Central memory CD8-positive, alpha-beta T cell (primary cell): ENCODE data around the gene CEACAM5.

Experiments used
- ATAC-seq: fragments of 150-1000 bp; cut with Tn5 transposase; replicated peaks from 2 replicates; pipeline ENCODE4 v1.10.0; 2022; ENCODE audit warnings: mild to moderate bottlenecking, moderate FRiP score, moderate number of reproducible peaks; ENCODE audit not compliant: poor library complexity, severe bottlenecking; ENCODE audit errors: extremely low read depth
- DNase-seq, 2 donors: peaks; one replicate each; pipeline ENCODE4 v3.0.0; 2021; ENCODE audit warnings: low spot score in 2 of 2
- H3K27ac Mint-ChIP-seq: one replicate; pipeline ENCODE4 v1.8.0; 2022; ENCODE audit warnings: low read depth, mild to moderate bottlenecking, moderate library complexity, mixed read lengths
- H3K27me3 Mint-ChIP-seq: one replicate; pipeline ENCODE4 v1.8.0; 2022; ENCODE audit warnings: mixed read lengths
- H3K36me3 Mint-ChIP-seq: one replicate; pipeline ENCODE4 v1.8.0; 2022; ENCODE audit warnings: mild to moderate bottlenecking, moderate library complexity, mixed read lengths; ENCODE audit not compliant: insufficient read depth
- H3K4me1 Mint-ChIP-seq: one replicate; pipeline ENCODE4 v1.8.0; 2022; ENCODE audit warnings: mixed read lengths
- H3K4me3 Mint-ChIP-seq: one replicate; pipeline ENCODE4 v1.8.0; 2022; ENCODE audit warnings: mild to moderate bottlenecking, moderate library complexity, mixed read lengths
- H3K9me3 Mint-ChIP-seq: one replicate; pipeline ENCODE4 v1.8.0; 2022; ENCODE audit warnings: mixed read lengths

The CEACAM5 gene

GRCh38 chr19:41694831-41695635, 13.4 kb upstream of the CEACAM5 start:
- Mint-ChIP-seq H3K27ac (no peak overlapping the region), H3K27me3 (peaks cover 95% of the 10 kb centered on the region), H3K9me3 (no peaks in the 10 kb centered on the region), H3K4me1 (peaks cover 5% of the 10 kb centered on the region), H3K4me3 (no peak overlapping the region), H3K36me3 (peaks cover 2% of the 10 kb centered on the region)
- ATAC-seq (no peak), DNase-seq (no peak)

- peaks cover 98% of the 10 kb centered on the region for H3K27me3 Mint-ChIP-seq
- H3K4me1 Mint-ChIP-seq, result peaks cover 5% of the 10 kb centered on the region
- ATAC-seq, result no peak
- no peak overlapping the region for H3K4me3 Mint-ChIP-seq
- H3K27ac Mint-ChIP-seq, result no peak overlapping the region
- DNase-seq, result no peak
- peaks cover 2% of the 10 kb centered on the region for H3K36me3 Mint-ChIP-seq
- H3K9me3 Mint-ChIP-seq, result no peaks in the 10 kb centered on the region
Measured at GRCh38 chr19:41695745-41696144, 12.7 kb upstream of the CEACAM5 start.

GRCh38 chr19:41696402-41697197, 11.8 kb upstream of the CEACAM5 start:
- Mint-ChIP-seq H3K4me1 (no peaks in the 10 kb centered on the region), H3K27me3 (peaks cover 98% of the 10 kb centered on the region), H3K4me3 (no peak overlapping the region), H3K36me3 (peaks cover 2% of the 10 kb centered on the region), H3K9me3 (no peaks in the 10 kb centered on the region), H3K27ac (no peak overlapping the region)
- DNase-seq (no peak), ATAC-seq (no peak)

- Mint-ChIP-seq H3K4me3 (no peak overlapping the region), H3K36me3 (peaks cover 2% of the 10 kb centered on the region), H3K4me1 (no peaks in the 10 kb centered on the region), H3K9me3 (no peaks in the 10 kb centered on the region), H3K27me3 (peaks cover 96% of the 10 kb centered on the region), H3K27ac (no peak overlapping the region)
- DNase-seq (no peak), ATAC-seq (no peak)
Measured at GRCh38 chr19:41697198-41697855, 11.1 kb upstream of the CEACAM5 start.

- no peak for ATAC-seq
- no peak overlapping the region for H3K4me3 Mint-ChIP-seq
- no peaks in the 10 kb centered on the region for H3K9me3 Mint-ChIP-seq
Measured at GRCh38 chr19:41698746-41699230, 9.6 kb upstream of the CEACAM5 start.

GRCh38 chr19:41699231-41699967, 9.0 kb upstream of the CEACAM5 start:
- no peak for DNase-seq
- no peaks in the 10 kb centered on the region for H3K9me3 Mint-ChIP-seq
- no peak overlapping the region for H3K27ac Mint-ChIP-seq
- ATAC-seq, result no peak
- peaks cover 89% of the 10 kb centered on the region for H3K27me3 Mint-ChIP-seq
- no peak overlapping the region for H3K4me3 Mint-ChIP-seq
- no peaks in the 10 kb centered on the region for H3K4me1 Mint-ChIP-seq
- no peaks in the 10 kb centered on the region for H3K36me3 Mint-ChIP-seq

More at GRCh38 chr19:41698746-41699230, 9.6 kb upstream of the CEACAM5 start:
- Mint-ChIP-seq H3K27ac (no peak overlapping the region), H3K4me1 (no peaks in the 10 kb centered on the region), H3K27me3 (peaks cover 89% of the 10 kb centered on the region), H3K36me3 (peaks cover 2% of the 10 kb centered on the region)
- DNase-seq, result no peak

GRCh38 chr19:41699968-41700323, 8.5 kb upstream of the CEACAM5 start:
- no peaks in the 10 kb centered on the region for H3K4me1 Mint-ChIP-seq
- ATAC-seq, result no peak
- H3K27me3 Mint-ChIP-seq, result peaks cover 89% of the 10 kb centered on the region
- no peak overlapping the region for H3K27ac Mint-ChIP-seq
- no peaks in the 10 kb centered on the region for H3K9me3 Mint-ChIP-seq
- DNase-seq, result no peak
- H3K4me3 Mint-ChIP-seq, result no peak overlapping the region
- no peaks in the 10 kb centered on the region for H3K36me3 Mint-ChIP-seq

- DNase-seq, result no peak
- H3K27ac Mint-ChIP-seq, result no peak overlapping the region
- H3K4me1 Mint-ChIP-seq, result no peaks in the 10 kb centered on the region
- H3K36me3 Mint-ChIP-seq, result no peaks in the 10 kb centered on the region
- no peaks in the 10 kb centered on the region for H3K9me3 Mint-ChIP-seq
- H3K4me3 Mint-ChIP-seq, result no peak overlapping the region
- no peak for ATAC-seq
- peaks cover 89% of the 10 kb centered on the region for H3K27me3 Mint-ChIP-seq
Measured at GRCh38 chr19:41700381-41701195, 7.8 kb upstream of the CEACAM5 start.

GRCh38 chr19:41701401-41702075, 6.9 kb upstream of the CEACAM5 start:
- Mint-ChIP-seq H3K9me3 (no peaks in the 10 kb centered on the region), H3K27me3 (peaks cover 89% of the 10 kb centered on the region)
- DNase-seq, result no peak

GRCh38 chr19:41702171-41702651, 6.2 kb upstream of the CEACAM5 start:
- no peak overlapping the region for H3K4me3 Mint-ChIP-seq
- DNase-seq, result no peak
- peaks cover 6% of the 10 kb centered on the region for H3K4me1 Mint-ChIP-seq
- no peak for ATAC-seq
- H3K9me3 Mint-ChIP-seq, result no peaks in the 10 kb centered on the region
- H3K27me3 Mint-ChIP-seq, result peaks cover 89% of the 10 kb centered on the region
- H3K36me3 Mint-ChIP-seq, result no peaks in the 10 kb centered on the region
- H3K27ac Mint-ChIP-seq, result no peak overlapping the region

More at GRCh38 chr19:41701401-41702075, 6.9 kb upstream of the CEACAM5 start:
- Mint-ChIP-seq H3K27ac (no peak overlapping the region), H3K36me3 (no peaks in the 10 kb centered on the region), H3K4me1 (no peaks in the 10 kb centered on the region), H3K4me3 (no peak overlapping the region)
- no peak for ATAC-seq
